Gastrocnemius medialis (tissue), 4 donors: ENCODE data around the gene PGS1.

Experiments used
- CTCF ChIP-seq, 5 experiments: fragments of 450-650 bp in 3 of 5; fragments of 200-600 bp in 2 of 5; sonication (generic) in 2 of 5; IDR thresholded peaks in 4 of 5; conservative IDR thresholded peaks in 1 of 5; 1 replicate in 4 of 5; 2 replicates in 1 of 5; pipeline ENCODE4 v1.5.1; 2016 to 2019; ENCODE audit warnings: antibody characterized with exemption in 5 of 5, mild to moderate bottlenecking in 3 of 5, moderate library complexity in 3 of 5
- POLR2A ChIP-seq, 2 donors: fragments of 450-650 bp; IDR thresholded peaks; one replicate each; pipeline ENCODE4 v1.6.1; 2017; ENCODE audit warnings: antibody characterized with exemption in 2 of 2, mild to moderate bottlenecking in 2 of 2, moderate library complexity in 2 of 2

GRCh38 chr17:78428836-78429617 is 50.6 kb downstream of the PGS1 start:
- TF ChIP-seq POLR2A (IDR thresholded peaks at IDR 0.05) (no peak), CTCF (IDR thresholded peaks at IDR 0.05 in 4 of 5, conservative IDR thresholded peaks at IDR 0.05 in 1 of 5) (no peak)
